DOHH2 (cell line): Measurements from ENCODE around the gene SP2.

Experiments used
- H3F3A ChIP-seq: fragments of 200-600 bp; sonication (generic), shearing (Covaris generic); 2 replicates; pipeline ENCODE4 v1.6.0; 2016; ENCODE audit warnings: antibody characterized with exemption, mild to moderate bottlenecking; ENCODE audit not compliant: control insufficient read depth, insufficient read depth
- H3K27ac ChIP-seq: fragments of 200-600 bp; sonication (generic); 2 replicates; pipeline ENCODE4 v1.5.1; 2014; ENCODE audit warnings: low read depth, mild to moderate bottlenecking, low read length, moderate library complexity
- H3K27me3 ChIP-seq: fragments of 200-600 bp; sonication (generic); 2 replicates; pipeline ENCODE4 v1.6.1; 2014; ENCODE audit warnings: mild to moderate bottlenecking, low read length, mixed read lengths; ENCODE audit not compliant: control insufficient read depth
- H3K36me3 ChIP-seq: fragments of 200-600 bp; sonication (generic); 2 replicates; pipeline ENCODE4 v1.6.1; 2014; ENCODE audit warnings: mild to moderate bottlenecking, low read length, moderate library complexity, mixed read lengths; ENCODE audit not compliant: control insufficient read depth
- H3K4me1 ChIP-seq: fragments of 200-600 bp; sonication (generic); 2 replicates; pipeline ENCODE4 v1.6.1; 2014; ENCODE audit warnings: mild to moderate bottlenecking, low read length, mixed read lengths; ENCODE audit not compliant: control insufficient read depth
- H3K4me2 ChIP-seq: fragments of 200-600 bp; sonication (generic); 2 replicates; pipeline ENCODE4 v1.6.0; 2014; ENCODE audit warnings: mild to moderate bottlenecking, low read length, moderate library complexity
- H3K4me3 ChIP-seq: fragments of 200-600 bp; sonication (generic); 2 replicates; pipeline ENCODE4 v1.5.1; 2014; ENCODE audit warnings: mild to moderate bottlenecking, low read length, mixed read lengths
- H3K79me2 ChIP-seq: fragments of 200-600 bp; sonication (generic); 2 replicates; pipeline ENCODE4 v1.6.1; 2014; ENCODE audit warnings: mild to moderate bottlenecking, low read length, mixed read lengths; ENCODE audit not compliant: control insufficient read depth
- H3K9me2 ChIP-seq: fragments of 200-600 bp; sonication (generic); replicated peaks from 2 replicates; pipeline ENCODE4 v1.6.1; 2014; ENCODE audit warnings: mild to moderate bottlenecking, low read length, mixed read lengths; ENCODE audit not compliant: control insufficient read depth
- H3K9me3 ChIP-seq: fragments of 200-600 bp; sonication (generic); 2 replicates; pipeline ENCODE4 v1.6.1; 2014; ENCODE audit warnings: antibody characterized with exemption, low read length, mixed read lengths; ENCODE audit not compliant: control insufficient read depth, insufficient read depth
- H4K20me1 ChIP-seq: fragments of 200-600 bp; sonication (generic); 2 replicates; pipeline ENCODE4 v1.6.0; 2014; ENCODE audit warnings: low read depth, mild to moderate bottlenecking, antibody characterized with exemption, low read length, moderate library complexity; ENCODE audit not compliant: control insufficient read depth, insufficient read depth
- EZH2phosphoT487 ChIP-seq: fragments of 200-600 bp; sonication (generic); IDR thresholded peaks from 2 replicates; pipeline ENCODE4 v1.6.1; 2017; ENCODE audit warnings: borderline replicate concordance, mild to moderate bottlenecking, antibody characterized with exemption, low read length, moderate library complexity, mixed read lengths
- TF ChIP-seq, protein P1 (sequence below): fragments of 200-600 bp; sonication (generic); IDR thresholded peaks from one replicate; pipeline ENCODE4 v1.5.1; 2014; ENCODE audit warnings: antibody characterized with exemption, mild to moderate bottlenecking, low read depth, low read length; ENCODE audit not compliant: poor library complexity, severe bottlenecking

The SP2 gene

DNA sequence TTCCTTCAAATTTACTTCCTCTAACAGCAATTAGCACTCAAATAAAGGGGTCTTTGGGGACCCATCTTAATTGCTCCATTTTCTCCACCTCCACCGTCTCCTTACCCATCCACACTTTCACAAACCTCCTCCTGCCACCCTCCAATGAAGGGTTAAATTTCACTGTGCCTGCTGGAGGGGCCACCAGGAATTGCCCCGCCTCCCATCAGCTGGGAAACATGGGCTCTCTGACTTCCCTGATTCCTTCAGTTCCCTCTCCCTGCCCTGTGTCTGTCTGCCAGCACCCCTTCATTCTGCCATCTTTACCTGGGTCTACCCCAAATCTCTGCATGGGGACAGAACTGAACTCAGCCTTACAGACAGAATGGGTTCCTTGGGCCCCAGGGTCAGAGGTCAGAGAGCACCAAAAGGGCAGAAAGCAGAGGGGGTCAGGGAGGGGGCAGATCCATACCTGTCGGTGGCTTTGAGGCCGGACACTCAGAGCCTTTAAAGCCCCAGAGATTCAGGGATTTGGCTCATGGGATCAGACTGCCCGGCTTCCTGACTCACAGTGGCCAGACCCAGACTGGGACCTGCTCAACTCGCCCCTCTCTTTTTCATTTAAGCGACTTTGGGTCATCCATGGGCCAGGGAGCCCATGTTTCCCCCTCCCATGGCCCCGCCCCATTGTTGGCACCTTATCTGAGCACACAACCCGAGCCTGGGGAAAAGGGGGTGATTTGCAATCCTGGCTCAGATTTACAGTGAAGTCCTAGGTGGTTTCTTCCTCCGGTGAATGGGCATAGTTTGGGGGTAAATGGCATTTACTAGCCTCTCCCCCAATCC, 17.6 kb upstream of the SP2 start:
- Histone ChIP-seq H3K4me3 (no peak overlapping the region), H3K9me2 (no peaks in the 10 kb centered on the region), H3F3A (no peaks in the 10 kb centered on the region), H4K20me1 (no peaks in the 10 kb centered on the region), H3K4me2 (no peak overlapping the region), H3K4me1 (peaks cover 14% of the 10 kb centered on the region), H3K36me3 (no peaks in the 10 kb centered on the region), H3K27me3 (peaks cover 34% of the 10 kb centered on the region), H3K27ac (no peak overlapping the region), H3K79me2 (no peaks in the 10 kb centered on the region), H3K9me3 (no peaks in the 10 kb centered on the region)
- TF ChIP-seq EZH2phosphoT487, result no peak
- TF ChIP-seq, protein P1, sequence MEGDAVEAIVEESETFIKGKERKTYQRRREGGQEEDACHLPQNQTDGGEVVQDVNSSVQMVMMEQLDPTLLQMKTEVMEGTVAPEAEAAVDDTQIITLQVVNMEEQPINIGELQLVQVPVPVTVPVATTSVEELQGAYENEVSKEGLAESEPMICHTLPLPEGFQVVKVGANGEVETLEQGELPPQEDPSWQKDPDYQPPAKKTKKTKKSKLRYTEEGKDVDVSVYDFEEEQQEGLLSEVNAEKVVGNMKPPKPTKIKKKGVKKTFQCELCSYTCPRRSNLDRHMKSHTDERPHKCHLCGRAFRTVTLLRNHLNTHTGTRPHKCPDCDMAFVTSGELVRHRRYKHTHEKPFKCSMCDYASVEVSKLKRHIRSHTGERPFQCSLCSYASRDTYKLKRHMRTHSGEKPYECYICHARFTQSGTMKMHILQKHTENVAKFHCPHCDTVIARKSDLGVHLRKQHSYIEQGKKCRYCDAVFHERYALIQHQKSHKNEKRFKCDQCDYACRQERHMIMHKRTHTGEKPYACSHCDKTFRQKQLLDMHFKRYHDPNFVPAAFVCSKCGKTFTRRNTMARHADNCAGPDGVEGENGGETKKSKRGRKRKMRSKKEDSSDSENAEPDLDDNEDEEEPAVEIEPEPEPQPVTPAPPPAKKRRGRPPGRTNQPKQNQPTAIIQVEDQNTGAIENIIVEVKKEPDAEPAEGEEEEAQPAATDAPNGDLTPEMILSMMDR, result no peak

GRCh38 chr17:47879028-47879585, 16.9 kb upstream of the SP2 start:
- TF ChIP-seq, protein P1, result no peak
- TF ChIP-seq EZH2phosphoT487, result no peak
- H3K4me1 ChIP-seq, result peaks cover 7% of the 10 kb centered on the region
- no peaks in the 10 kb centered on the region for H3K79me2 ChIP-seq
- H3K36me3 ChIP-seq, result no peaks in the 10 kb centered on the region
- no peaks in the 10 kb centered on the region for H4K20me1 ChIP-seq
- no peaks in the 10 kb centered on the region for H3K9me3 ChIP-seq
- H3K4me2 ChIP-seq, result no peak overlapping the region
- H3F3A ChIP-seq, result no peaks in the 10 kb centered on the region
- H3K27ac ChIP-seq, result no peak overlapping the region
- H3K27me3 ChIP-seq, result peaks cover 36% of the 10 kb centered on the region
- H3K4me3 ChIP-seq, result no peak overlapping the region
- no peaks in the 10 kb centered on the region for H3K9me2 ChIP-seq

DNA sequence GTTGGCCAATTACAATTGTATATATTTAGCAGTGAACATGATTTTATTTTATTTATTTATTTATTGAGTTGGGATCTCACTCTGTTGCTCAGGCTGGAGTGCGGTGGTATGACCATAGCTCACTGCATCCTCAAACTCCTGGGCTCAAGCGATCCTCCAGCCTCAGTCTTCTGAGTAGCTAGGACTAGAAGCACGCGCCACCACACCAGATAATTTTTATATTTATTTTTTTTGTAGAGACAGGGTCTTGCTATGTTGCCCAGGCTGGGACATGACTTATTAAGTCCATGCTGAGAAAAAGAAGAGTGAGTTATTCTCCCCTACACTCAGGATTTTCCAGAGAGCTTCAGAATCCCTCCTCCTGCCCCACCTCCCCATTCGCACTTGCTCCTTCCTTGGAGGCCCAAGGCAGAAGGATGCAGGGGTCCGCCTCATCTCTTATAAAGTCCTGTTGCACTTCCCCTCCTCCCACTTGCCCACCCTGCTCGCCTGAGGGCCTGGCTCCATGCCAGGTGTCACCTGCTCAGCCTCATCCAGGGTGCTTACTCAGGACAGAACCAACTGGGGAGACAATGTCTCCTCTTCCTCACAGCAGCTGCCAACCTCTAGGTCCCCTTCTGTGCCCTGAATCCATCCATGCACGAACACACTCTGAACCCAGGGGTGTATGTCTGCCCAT, 16.1 kb upstream of the SP2 start:
- Histone ChIP-seq H3K4me1 (0 out of 2 replicates have a peak, but pooled peaks cover 3% of the 10 kb centered on the region), H3F3A (no peaks in the 10 kb centered on the region), H3K4me3 (no peak overlapping the region), H3K36me3 (no peaks in the 10 kb centered on the region), H4K20me1 (no peaks in the 10 kb centered on the region), H3K9me3 (no peaks in the 10 kb centered on the region), H3K27ac (no peak overlapping the region), H3K9me2 (no peaks in the 10 kb centered on the region), H3K4me2 (no peak overlapping the region), H3K79me2 (no peaks in the 10 kb centered on the region), H3K27me3 (peaks cover 36% of the 10 kb centered on the region)
- TF ChIP-seq, protein P1, result no peak
- no peak for TF ChIP-seq EZH2phosphoT487
